Measurements from ENCODE around the gene UBE2O. TPM values are rescaled to one million over a fixed set of nuclear protein-coding genes. Genes with fewer than 3 reads are reported as not detected.

The UBE2O gene
- total RNA-seq, 4 donors from 2014 or later, result 16.4 to 46.5 (median 32.4) TPM

- no peaks in the 10 kb centered on the region for H3K9me3 ChIP-seq
- H3K36me3 ChIP-seq, result no peaks in the 10 kb centered on the region
- in situ Hi-C loops (cut with MboI; ENCODE audit: low sequenced_read_pairs in 4 of 4) (no loop called here), intact Hi-C loops (cut with DNase I; ENCODE audit: low total_unique reads) (no loop called here)
- peak overlapping the region; percentile 18 to 47 (median 38) for H3K4me3 ChIP-seq
- H3K27ac ChIP-seq, result peak overlapping the region; percentile 90 to 94 (median 92)
- TF ChIP-seq CTCF (IDR thresholded peaks at IDR 0.05 in 4 of 5, conservative IDR thresholded peaks at IDR 0.05 in 1 of 5) (no peak), POLR2A (IDR thresholded peaks at IDR 0.05) (no peak)
- no peaks in the 10 kb centered on the region for H3K27me3 ChIP-seq
- peaks cover 51 to 61% of the 10 kb centered on the region in 2 donors for H3K4me1 ChIP-seq
- no peak for DNase-seq
- ATAC-seq, result no peak
Measured at GRCh38 chr17:76497699-76497978, 44.7 kb upstream of the UBE2O start.

GRCh38 chr17:76496464-76496863, 43.5 kb upstream of the UBE2O start:
- intact Hi-C loops (cut with DNase I; ENCODE audit: low total_unique reads) (no loop called here), in situ Hi-C loops (cut with MboI; ENCODE audit: low sequenced_read_pairs in 4 of 4) (no loop called here)
- no peaks in the 10 kb centered on the region for H3K27me3 ChIP-seq
- no peaks in the 10 kb centered on the region for H3K36me3 ChIP-seq
- ATAC-seq, result no peak
- H3K9me3 ChIP-seq, result no peaks in the 10 kb centered on the region
- H3K4me1 ChIP-seq, result peaks cover 46 to 58% of the 10 kb centered on the region in 2 donors
- DNase-seq, result no peak
- TF ChIP-seq POLR2A (IDR thresholded peaks at IDR 0.05) (no peak), CTCF (IDR thresholded peaks at IDR 0.05 in 4 of 5, conservative IDR thresholded peaks at IDR 0.05 in 1 of 5) (no peak)
- H3K27ac ChIP-seq, result peak overlapping the region in 2 of 4 donors; percentile 93 to 94
- no peak overlapping the region for H3K4me3 ChIP-seq

- TF ChIP-seq CTCF (IDR thresholded peaks at IDR 0.05 in 4 of 5, conservative IDR thresholded peaks at IDR 0.05 in 1 of 5), result no peak
- TF ChIP-seq POLR2A (IDR thresholded peaks at IDR 0.05), result no peak
- in situ Hi-C loops (cut with MboI; ENCODE audit: low sequenced_read_pairs in 4 of 4), result no loop called here
- H3K27ac ChIP-seq, result no peak overlapping the region
- ATAC-seq, result no peak
- DNase-seq, result no peak
- H3K4me3 ChIP-seq, result no peak overlapping the region
- H3K9me3 ChIP-seq, result no peaks in the 10 kb centered on the region
- intact Hi-C loops (cut with DNase I; ENCODE audit: low total_unique reads), result no loop called here
- H3K4me1 ChIP-seq, result peaks cover 47 to 58% of the 10 kb centered on the region in 2 donors
- no peaks in the 10 kb centered on the region for H3K27me3 ChIP-seq
- H3K36me3 ChIP-seq, result no peaks in the 10 kb centered on the region
Measured at GRCh38 chr17:76495663-76496400, 42.9 kb upstream of the UBE2O start.

GRCh38 chr17:76493505-76494167, 40.7 kb upstream of the UBE2O start:
- Histone ChIP-seq H3K4me3 (peak overlapping the region in 1 of 4 donors; percentile 29), H3K4me1 (peaks cover 30 to 38% of the 10 kb centered on the region in 2 donors), H3K36me3 (no peaks in the 10 kb centered on the region), H3K27me3 (no peaks in the 10 kb centered on the region), H3K9me3 (no peaks in the 10 kb centered on the region), H3K27ac (peak overlapping the region; percentile 59 to 75 (median 72))
- TF ChIP-seq POLR2A (IDR thresholded peaks at IDR 0.05) (no peak), CTCF (IDR thresholded peaks at IDR 0.05 in 4 of 5, conservative IDR thresholded peaks at IDR 0.05 in 1 of 5) (no peak)
- intact Hi-C loops (cut with DNase I; ENCODE audit: low total_unique reads) (no loop called here), in situ Hi-C loops (cut with MboI; ENCODE audit: low sequenced_read_pairs in 4 of 4) (no loop called here)
- DNase-seq (no peak), ATAC-seq (no peak)

Data from gastrocnemius medialis (tissue), 4 donors.